Activated CD4-positive, CD25-positive, alpha-beta regulatory T cell (primary cell): ENCODE results near the gene MAB21L4.
"Not testable (repeated sequence)": the region's sequence is repeated elsewhere in the genome, so short reads cannot be mapped to it uniquely, and the experiment has no call there.

Source experiments
- DNase-seq, 4 experiments: peaks; one replicate each; lab custom pipeline; 2025; lab: John Stamatoyannopoulos, UW

Gene MAB21L4

GRCh38 chr2:240857039-240858008, 38.6 kb downstream of the MAB21L4 start:
- no peak for DNase-seq

GRCh38 chr2:240856151-240856980, 39.6 kb downstream of the MAB21L4 start:
- DNase-seq, result no peak

GRCh38 chr2:240855670-240856069, 40.3 kb downstream of the MAB21L4 start:
- DNase-seq, result no peak

- no peak for DNase-seq
Measured at GRCh38 chr2:240852671-240853314, 43.2 kb downstream of the MAB21L4 start.

GRCh38 chr2:240851078-240851991, 44.6 kb downstream of the MAB21L4 start:
- peak; percentile 58 to 77 (median 66) for DNase-seq

GRCh38 chr2:240850756-240851077, 45.2 kb downstream of the MAB21L4 start:
- DNase-seq, result no peak

- no peak for DNase-seq
Measured at GRCh38 chr2:240850026-240850425, 45.9 kb downstream of the MAB21L4 start.

- no peak for DNase-seq
Measured at GRCh38 chr2:240848900-240849680, 46.9 kb downstream of the MAB21L4 start.

- DNase-seq, result no peak
Measured at GRCh38 chr2:240847817-240848216, 48.1 kb downstream of the MAB21L4 start.

GRCh38 chr2:240846873-240847595, 48.9 kb downstream of the MAB21L4 start:
- no peak for DNase-seq

GRCh38 chr2:240846309-240846708, 49.6 kb downstream of the MAB21L4 start:
- DNase-seq, result not testable (repeated sequence)

- no peak for DNase-seq
Measured at GRCh38 chr2:240840435-240841060, 55.4 kb downstream of the MAB21L4 start.

GRCh38 chr2:240839152-240840143, 56.5 kb downstream of the MAB21L4 start:
- DNase-seq, result no peak

GRCh38 chr2:240837621-240838020, 58.3 kb downstream of the MAB21L4 start:
- no peak for DNase-seq

GRCh38 chr2:240836781-240837467, 59.0 kb downstream of the MAB21L4 start:
- DNase-seq, result no peak
